ENCODE results near the gene B3GALT6. TPM values are rescaled to one million over a fixed set of nuclear protein-coding genes. Genes with fewer than 3 reads are reported as not detected.
A peak's percentile ranks its signal among the peaks of the same experiment; 100 is the strongest.

Gene B3GALT6
- total RNA-seq, 1 experiment from 2014 or later, result 46.4 TPM

DNA sequence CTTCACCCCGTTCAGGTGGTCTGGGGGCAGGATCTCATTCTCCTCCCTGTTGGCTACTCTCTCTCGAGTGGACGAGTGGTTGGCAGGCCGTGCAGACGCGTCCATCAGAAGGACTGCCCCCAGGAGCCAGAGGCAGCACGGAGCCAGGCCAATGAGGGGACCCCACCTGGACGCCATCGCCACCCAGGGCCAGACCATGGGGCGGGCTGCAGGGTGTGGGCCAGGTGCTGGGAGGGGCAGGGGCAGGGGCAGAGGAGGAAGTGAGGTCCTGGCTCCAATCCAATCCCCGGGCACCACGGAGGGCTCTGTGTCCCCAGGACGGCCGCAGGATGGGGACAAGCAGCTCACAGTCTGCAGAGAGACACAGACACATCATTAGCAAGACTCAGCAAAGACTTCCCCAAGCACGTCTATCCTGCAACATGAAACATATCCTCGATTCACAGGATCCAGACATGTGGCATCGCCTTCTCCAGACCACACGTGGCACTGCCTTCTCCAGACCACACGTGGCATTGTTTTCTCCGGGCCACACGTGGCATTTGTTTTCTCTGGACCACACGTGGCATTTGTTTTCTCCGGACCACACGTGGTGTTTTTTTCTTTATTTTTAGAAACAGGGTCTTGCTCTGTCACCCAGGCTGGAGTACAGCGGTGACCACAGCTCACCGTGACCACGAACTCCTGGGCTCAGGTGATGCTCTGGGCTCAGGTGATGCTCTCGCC lies 3.3 kb upstream of the B3GALT6 start:
- TF ChIP-seq TCF7L2 (IDR thresholded peaks at IDR 0.05; ENCODE audit: low read depth, low read length) (no peak), SIN3A (IDR thresholded peaks at IDR 0.05; ENCODE audit: borderline replicate concordance, insufficient read depth, low read depth, low read length) (no peak), POLR2AphosphoS5 (IDR thresholded peaks at IDR 0.05; ENCODE audit: low read depth, low read length) (no peak)
- TF ChIP-seq, protein P1, sequence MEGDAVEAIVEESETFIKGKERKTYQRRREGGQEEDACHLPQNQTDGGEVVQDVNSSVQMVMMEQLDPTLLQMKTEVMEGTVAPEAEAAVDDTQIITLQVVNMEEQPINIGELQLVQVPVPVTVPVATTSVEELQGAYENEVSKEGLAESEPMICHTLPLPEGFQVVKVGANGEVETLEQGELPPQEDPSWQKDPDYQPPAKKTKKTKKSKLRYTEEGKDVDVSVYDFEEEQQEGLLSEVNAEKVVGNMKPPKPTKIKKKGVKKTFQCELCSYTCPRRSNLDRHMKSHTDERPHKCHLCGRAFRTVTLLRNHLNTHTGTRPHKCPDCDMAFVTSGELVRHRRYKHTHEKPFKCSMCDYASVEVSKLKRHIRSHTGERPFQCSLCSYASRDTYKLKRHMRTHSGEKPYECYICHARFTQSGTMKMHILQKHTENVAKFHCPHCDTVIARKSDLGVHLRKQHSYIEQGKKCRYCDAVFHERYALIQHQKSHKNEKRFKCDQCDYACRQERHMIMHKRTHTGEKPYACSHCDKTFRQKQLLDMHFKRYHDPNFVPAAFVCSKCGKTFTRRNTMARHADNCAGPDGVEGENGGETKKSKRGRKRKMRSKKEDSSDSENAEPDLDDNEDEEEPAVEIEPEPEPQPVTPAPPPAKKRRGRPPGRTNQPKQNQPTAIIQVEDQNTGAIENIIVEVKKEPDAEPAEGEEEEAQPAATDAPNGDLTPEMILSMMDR (IDR thresholded peaks at IDR 0.05), result no peak
- TF ChIP-seq, protein P2, sequence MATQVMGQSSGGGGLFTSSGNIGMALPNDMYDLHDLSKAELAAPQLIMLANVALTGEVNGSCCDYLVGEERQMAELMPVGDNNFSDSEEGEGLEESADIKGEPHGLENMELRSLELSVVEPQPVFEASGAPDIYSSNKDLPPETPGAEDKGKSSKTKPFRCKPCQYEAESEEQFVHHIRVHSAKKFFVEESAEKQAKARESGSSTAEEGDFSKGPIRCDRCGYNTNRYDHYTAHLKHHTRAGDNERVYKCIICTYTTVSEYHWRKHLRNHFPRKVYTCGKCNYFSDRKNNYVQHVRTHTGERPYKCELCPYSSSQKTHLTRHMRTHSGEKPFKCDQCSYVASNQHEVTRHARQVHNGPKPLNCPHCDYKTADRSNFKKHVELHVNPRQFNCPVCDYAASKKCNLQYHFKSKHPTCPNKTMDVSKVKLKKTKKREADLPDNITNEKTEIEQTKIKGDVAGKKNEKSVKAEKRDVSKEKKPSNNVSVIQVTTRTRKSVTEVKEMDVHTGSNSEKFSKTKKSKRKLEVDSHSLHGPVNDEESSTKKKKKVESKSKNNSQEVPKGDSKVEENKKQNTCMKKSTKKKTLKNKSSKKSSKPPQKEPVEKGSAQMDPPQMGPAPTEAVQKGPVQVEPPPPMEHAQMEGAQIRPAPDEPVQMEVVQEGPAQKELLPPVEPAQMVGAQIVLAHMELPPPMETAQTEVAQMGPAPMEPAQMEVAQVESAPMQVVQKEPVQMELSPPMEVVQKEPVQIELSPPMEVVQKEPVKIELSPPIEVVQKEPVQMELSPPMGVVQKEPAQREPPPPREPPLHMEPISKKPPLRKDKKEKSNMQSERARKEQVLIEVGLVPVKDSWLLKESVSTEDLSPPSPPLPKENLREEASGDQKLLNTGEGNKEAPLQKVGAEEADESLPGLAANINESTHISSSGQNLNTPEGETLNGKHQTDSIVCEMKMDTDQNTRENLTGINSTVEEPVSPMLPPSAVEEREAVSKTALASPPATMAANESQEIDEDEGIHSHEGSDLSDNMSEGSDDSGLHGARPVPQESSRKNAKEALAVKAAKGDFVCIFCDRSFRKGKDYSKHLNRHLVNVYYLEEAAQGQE (IDR thresholded peaks at IDR 0.05; ENCODE audit: insufficient read depth in 1 of 2, low read depth in 2 of 2, low read length in 1 of 2), result no peak
- Histone ChIP-seq H3K9me3 (ENCODE audit: control insufficient read depth, insufficient read depth, low read depth, low read length) (no peaks in the 10 kb centered on the region), H3K27me3 (ENCODE audit: control insufficient read depth, insufficient read depth, low read length) (no peaks in the 10 kb centered on the region), H3K4me1 (ENCODE audit: control insufficient read depth, insufficient read depth, low read length) (peaks cover 11% of the 10 kb centered on the region), H3K36me3 (ENCODE audit: control insufficient read depth, insufficient read depth, low read length) (peaks cover 8% of the 10 kb centered on the region; the same call in 1 of the 2 replicates), H3K27ac (ENCODE audit: low read length) (no peak overlapping the region), H3K4me3 (ENCODE audit: low read depth in 2 of 2, low read length in 2 of 2) (no peak overlapping the region)
- intact Hi-C loops (cut with micrococcal nuclease; ENCODE audit: unreplicated experiment) (no loop called here), in situ Hi-C loops (cut with HindIII; ENCODE audit: low pct_unique_long_range_greater_than_20kb, low sequenced_read_pairs) (no loop called here)
- no TSS peak for BruUV-seq (replicated peaks)
- ATAC-seq (no peak), DNase-seq (ENCODE audit: low read depth, low spot score) (no peak)
- ChIA-PET CTCF (no interaction called here), POLR2A (interaction anchor here (0.5 kb wide), 2 partner anchors 51 to 80 kb away, joined by 3 to 4 read pairs; no protein-coding TSS in a partner anchor)

DNA sequence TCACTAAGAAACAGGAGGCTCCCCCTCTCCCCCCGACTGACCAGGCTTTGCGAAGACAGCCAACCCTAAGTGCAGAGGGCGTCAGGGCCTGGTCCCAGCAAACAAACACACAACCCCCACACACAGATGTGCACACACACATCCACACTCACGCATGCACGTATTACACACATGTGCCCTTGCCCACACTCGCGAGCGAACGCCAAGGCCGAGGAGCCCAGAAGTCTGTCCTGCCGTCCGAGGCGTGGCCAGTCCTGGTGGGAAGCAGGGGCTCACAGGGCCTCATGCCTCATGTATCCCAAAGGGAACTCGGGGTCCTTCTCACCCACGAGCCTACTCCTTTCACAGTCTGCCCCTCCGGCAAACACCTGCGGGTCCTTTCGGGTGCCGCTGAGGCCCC lies 2.3 kb upstream of the B3GALT6 start:
- no peaks in the 10 kb centered on the region for H3K9me3 ChIP-seq (ENCODE audit: control insufficient read depth, insufficient read depth, low read depth, low read length)
- no peak for ATAC-seq
- in situ Hi-C loops (cut with HindIII; ENCODE audit: low pct_unique_long_range_greater_than_20kb, low sequenced_read_pairs), result no loop called here
- ChIA-PET POLR2A (interaction anchor here (0.5 kb wide), 1 partner anchor 52 kb away, joined by 4 read pairs; no protein-coding TSS in a partner anchor), CTCF (no interaction called here)
- no peak for DNase-seq (ENCODE audit: low read depth, low spot score)
- no TSS peak for BruUV-seq (replicated peaks)
- H3K36me3 ChIP-seq (ENCODE audit: control insufficient read depth, insufficient read depth, low read length), result peaks cover 8% of the 10 kb centered on the region; the same call in 1 of the 2 replicates
- no peaks in the 10 kb centered on the region for H3K27me3 ChIP-seq (ENCODE audit: control insufficient read depth, insufficient read depth, low read length)
- TF ChIP-seq POLR2AphosphoS5 (IDR thresholded peaks at IDR 0.05; ENCODE audit: low read depth, low read length), result no peak
- no peak for TF ChIP-seq SIN3A (IDR thresholded peaks at IDR 0.05; ENCODE audit: borderline replicate concordance, insufficient read depth, low read depth, low read length)
- TF ChIP-seq TCF7L2 (IDR thresholded peaks at IDR 0.05; ENCODE audit: low read depth, low read length), result no peak
- TF ChIP-seq, protein P1 (IDR thresholded peaks at IDR 0.05), result no peak
- TF ChIP-seq, protein P2 (IDR thresholded peaks at IDR 0.05; ENCODE audit: insufficient read depth in 1 of 2, low read depth in 2 of 2, low read length in 1 of 2), result no peak
- intact Hi-C loops (cut with micrococcal nuclease; ENCODE audit: unreplicated experiment), result loop anchor here (5.0 kb wide), 1 partner anchor 107 kb away; no protein-coding TSS in a partner anchor
- H3K4me3 ChIP-seq (ENCODE audit: low read depth in 2 of 2, low read length in 2 of 2), result peak overlapping the region in 1 of 2 experiments; percentile 3; a peak in 1 of 4 replicates
- H3K4me1 ChIP-seq (ENCODE audit: control insufficient read depth, insufficient read depth, low read length), result peaks cover 18% of the 10 kb centered on the region
- no peak overlapping the region; the same call in 1 of the 2 replicates for H3K27ac ChIP-seq (ENCODE audit: low read length)

Measured in Panc1 (cell line).